GM12872 (cell line): Measurements from ENCODE around the gene PPIL6.

Source experiments
- CTCF ChIP-seq: IDR thresholded peaks from 3 replicates; pipeline ENCODE4 v1.5.1; 2011; ENCODE audit warnings: low read depth, mild to moderate bottlenecking, low read length, moderate library complexity; ENCODE audit not compliant: insufficient read depth

The PPIL6 gene

GRCh38 chr6:109359248-109359647, 81.2 kb downstream of the PPIL6 start:
- TF ChIP-seq CTCF = no peak

- no peak for TF ChIP-seq CTCF
Measured at GRCh38 chr6:109358204-109358603, 82.2 kb downstream of the PPIL6 start.

- no peak for TF ChIP-seq CTCF
Measured at GRCh38 chr6:109356237-109356636, 84.2 kb downstream of the PPIL6 start.

GRCh38 chr6:109351231-109352130, 88.9 kb downstream of the PPIL6 start:
- no peak for TF ChIP-seq CTCF

GRCh38 chr6:109349419-109349987, 90.9 kb downstream of the PPIL6 start:
- TF ChIP-seq CTCF = no peak

GRCh38 chr6:109348226-109348625, 92.2 kb downstream of the PPIL6 start:
- no peak for TF ChIP-seq CTCF

- TF ChIP-seq CTCF = no peak
Measured at GRCh38 chr6:109347779-109348178, 92.6 kb downstream of the PPIL6 start.
